Activated effector memory CD4-positive, alpha-beta T cell treated with anti-CD3 and anti-CD28 coated beads, Interleukin-2, amount 50 U/mL, for 16 hours (primary cell): ENCODE measurements around the gene HOXC9.
A peak's percentile ranks its signal among the peaks of the same experiment; 100 is the strongest.
"Not testable (repeated sequence)": the region's sequence is repeated elsewhere in the genome, so short reads cannot be mapped to it uniquely, and the experiment has no call there.

Experiments
- DNase-seq: peaks from one replicate; pipeline ENCODE4 v3.0.0-alpha.2; 2020

The HOXC9 gene

DNA sequence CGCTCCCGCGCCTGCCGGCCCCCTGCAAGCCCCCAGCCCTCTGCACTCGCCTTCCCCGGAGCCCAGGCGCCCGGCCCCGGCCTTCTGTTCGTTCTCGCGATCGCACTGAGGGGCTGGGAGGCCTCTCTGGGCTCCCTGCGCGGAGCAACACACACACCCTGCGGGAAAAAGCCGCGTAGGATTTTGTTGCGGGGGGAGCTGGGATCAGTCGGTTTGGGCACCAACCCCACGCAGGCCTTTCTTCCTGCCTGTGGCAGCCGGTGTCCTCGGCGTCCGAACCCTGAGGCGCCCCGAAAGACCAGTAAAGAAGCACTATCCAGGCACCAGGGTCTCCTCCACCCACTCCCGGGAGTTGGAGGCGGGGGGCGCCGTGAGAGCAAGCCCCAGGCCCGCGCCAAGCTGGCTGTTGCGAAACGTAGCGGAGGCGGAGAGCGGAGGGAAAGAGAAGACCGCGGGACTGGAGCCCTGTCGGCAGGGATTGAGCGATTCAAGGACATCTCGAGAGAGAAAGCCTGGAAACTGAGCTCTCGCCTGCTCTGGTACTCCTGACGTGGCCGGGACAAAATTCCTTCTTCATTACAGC is 31.0 kb downstream of the HOXC9 start:
- DNase-seq, result no peak

DNA sequence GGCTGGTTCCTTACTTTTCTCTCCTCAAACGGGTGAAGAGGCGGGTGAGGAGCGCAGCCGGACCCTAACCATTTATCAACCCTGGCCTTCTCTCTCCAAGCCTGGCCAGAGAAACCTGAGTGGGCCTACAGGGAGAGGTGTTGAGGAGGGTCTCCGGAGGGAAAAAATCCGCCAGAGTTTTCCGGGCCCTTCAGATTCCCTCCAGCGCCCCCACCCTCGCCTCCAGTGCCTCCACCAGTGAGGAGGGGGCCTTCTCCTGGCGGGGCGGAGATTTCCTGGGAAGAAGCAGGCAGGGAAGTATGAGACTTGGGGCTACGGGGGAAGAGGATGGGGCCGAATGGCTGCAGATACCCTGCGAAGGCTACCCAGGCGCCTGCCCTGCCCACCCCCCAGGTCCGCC is 31.5 kb downstream of the HOXC9 start:
- DNase-seq, result no peak

DNA sequence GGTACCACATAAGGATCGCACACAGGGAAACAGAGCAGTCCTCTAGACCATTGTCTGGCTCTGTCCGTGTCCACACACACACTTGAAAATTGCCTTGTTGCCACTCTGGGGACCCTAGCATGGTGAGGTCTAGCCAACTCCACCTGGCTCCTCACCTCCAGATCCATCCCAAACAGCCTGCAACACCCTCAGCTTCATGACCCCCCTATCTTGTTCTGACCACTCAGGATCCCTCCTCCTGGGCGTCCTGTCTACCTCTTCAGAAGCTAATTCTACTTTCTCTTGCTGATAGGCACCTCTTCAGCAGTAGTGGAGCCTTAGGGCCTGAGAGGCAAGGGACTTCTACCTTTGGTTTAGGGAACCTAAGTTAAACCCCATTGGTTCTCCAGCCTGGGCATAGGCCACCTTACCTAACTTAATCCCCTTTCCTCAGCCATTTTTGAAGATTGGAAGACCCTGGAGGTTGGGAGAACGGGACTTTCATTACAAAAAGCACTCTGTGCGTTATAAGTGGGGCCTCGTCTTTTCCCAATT is 32.2 kb downstream of the HOXC9 start:
- DNase-seq, result no peak

DNA sequence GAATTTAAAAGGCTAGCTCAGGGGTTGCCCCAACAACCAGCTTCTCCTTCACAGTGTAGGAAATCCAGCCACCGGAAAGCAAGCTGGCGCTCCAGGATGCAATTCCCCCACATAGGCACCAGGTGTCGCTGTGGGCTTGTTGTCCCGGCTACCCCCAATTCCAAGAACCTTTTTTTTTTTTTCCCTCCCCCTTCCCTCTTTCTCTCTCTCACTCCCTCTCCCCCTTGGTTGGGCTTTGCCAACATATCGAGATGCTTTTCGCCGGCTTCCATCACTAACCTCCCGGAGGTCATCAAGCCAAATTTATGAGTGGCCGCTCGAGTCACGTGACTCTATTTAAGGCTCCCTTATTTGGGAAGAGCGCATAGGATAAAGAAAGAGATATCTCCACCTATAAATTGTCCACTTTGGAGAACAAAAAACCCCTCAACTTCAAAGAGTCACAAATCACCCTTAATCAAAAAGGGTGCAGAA is 32.7 kb downstream of the HOXC9 start, which contains the start of gene HOXC5:
Gene HOXC5, plus strand, starts transcription at position 424 of the 474 bp plus-strand sequence. CDS start 73 bp downstream, outside the sequence.
- peak; percentile 82 for DNase-seq

DNA sequence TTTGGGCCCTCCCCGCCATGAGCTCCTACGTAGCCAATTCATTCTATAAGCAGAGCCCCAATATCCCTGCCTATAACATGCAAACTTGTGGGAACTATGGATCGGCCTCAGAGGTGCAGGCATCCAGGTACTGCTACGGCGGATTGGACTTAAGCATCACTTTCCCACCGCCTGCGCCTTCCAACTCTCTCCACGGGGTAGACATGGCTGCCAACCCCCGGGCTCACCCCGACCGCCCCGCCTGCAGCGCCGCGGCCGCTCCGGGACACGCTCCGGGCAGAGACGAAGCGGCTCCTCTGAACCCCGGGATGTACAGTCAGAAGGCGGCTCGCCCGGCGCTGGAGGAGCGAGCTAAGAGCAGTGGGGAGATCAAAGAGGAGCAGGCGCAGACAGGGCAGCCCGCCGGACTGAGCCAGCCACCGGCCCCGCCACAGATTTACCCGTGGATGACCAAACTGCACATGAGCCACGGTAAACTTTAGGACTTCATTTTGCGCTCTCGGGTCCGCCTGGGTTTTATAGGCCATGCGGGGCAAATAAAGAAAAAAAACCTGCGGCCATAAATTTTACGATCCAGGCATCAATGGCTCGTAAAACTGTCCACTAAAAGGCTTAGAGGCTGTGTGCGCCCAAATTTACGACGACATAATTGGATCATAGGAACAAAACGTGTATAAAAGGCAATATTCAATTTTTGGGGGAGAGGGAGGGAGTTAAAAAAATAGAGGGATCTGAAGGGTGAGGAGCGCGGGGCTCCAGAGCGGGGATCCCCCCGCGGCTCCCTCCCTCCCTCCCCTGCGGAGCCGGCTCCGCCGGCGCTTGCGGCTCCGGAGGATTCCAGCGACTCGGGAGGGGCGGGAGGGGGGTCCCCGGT is 33.4 kb downstream of the HOXC9 start:
- DNase-seq, result no peak

DNA sequence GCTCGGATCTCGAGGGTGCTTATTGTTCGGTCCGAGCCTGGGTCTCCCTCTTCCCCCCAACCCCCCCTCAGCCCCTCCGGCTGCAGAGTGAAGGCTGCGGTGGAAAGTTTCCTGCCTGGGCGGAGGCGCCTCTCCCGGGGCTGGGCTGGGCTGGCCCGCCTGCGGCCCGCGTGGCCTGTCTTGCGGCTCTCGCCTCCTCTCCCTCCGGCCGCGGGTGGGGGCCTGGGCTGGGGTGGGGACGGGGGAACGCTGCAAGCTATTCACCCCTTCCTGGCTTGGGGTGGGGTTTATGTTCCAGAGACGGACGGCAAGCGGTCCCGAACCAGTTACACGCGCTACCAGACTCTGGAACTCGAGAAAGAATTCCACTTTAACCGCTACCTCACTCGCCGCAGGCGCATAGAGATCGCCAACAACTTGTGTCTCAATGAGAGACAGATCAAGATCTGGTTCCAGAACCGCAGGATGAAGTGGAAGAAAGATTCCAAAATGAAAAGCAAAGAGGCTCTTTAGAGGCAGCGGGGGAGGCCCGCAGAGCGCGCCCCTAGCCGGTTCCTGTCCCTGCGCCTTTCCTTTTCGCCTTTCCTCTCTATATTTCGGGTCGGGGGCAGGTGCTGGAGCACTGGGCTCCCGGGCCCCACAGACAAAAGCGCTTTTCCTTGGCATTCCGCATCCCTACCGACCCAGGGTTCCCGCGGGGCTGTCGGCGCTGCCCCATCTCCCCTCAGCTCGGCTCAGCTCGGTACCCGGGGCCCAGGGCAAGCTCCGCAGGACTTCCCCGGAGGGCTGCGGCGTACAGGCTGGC is 34.2 kb downstream of the HOXC9 start:
- DNase-seq, result no peak

DNA sequence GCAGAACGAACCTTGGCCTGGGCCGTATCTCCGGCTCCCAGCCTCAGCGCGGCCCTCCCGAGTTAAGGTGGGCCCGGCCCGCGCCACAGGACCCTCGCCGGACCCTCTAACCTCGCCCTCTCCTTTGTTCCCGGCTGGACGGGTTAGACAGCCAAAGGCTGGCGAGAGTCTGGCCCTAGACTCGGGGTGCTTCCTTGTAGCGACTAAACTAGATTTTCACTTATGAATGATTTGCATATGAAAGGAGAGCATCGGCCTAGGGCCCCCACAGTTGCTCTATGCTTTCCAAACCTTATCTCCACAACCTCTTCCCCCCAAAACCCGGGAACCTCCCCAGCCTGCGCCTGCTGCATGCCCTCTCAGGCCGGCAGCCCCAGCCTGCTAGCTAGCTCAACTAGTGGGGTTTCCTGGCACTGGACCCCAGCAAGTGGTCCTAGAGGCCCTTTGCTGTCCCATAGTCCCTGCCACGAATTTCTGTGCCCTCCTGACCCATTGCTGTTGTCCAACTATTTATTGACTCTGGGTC is 34.9 kb downstream of the HOXC9 start:
- no peak for DNase-seq

DNA sequence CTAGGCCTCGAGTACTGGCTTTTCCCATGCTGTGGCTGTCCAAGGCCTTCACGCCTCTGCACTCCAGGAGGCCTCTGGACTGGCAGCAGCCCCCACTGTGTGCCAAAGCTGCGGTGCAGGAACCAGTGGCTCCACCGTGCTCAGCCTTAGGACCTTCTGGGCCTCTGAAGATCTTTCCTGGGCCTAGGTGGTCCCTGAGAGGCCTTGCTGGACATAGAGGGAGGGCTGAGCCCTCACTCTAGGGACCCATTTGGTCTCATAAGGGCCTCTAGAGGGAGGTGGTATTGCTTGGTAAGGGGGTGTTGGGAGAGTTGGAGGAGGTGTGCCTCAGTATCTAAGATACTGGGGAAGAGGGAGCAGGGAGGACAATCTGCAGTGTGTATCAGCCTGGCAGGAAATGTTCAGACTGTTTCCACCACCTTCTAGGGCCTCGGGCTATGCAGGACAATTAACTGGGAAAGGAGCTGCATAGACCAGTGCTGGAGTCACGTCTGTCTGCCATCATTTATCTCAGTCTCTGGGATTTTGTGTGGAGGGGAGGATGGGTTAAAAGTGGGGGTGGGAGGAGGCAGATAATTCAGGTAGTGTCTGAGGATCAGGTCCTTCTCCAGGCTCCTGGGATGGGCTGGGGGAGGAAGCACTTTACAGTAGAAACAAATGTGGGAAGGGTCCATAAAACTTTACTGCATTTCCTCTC is 35.8 kb downstream of the HOXC9 start:
- no peak for DNase-seq

DNA sequence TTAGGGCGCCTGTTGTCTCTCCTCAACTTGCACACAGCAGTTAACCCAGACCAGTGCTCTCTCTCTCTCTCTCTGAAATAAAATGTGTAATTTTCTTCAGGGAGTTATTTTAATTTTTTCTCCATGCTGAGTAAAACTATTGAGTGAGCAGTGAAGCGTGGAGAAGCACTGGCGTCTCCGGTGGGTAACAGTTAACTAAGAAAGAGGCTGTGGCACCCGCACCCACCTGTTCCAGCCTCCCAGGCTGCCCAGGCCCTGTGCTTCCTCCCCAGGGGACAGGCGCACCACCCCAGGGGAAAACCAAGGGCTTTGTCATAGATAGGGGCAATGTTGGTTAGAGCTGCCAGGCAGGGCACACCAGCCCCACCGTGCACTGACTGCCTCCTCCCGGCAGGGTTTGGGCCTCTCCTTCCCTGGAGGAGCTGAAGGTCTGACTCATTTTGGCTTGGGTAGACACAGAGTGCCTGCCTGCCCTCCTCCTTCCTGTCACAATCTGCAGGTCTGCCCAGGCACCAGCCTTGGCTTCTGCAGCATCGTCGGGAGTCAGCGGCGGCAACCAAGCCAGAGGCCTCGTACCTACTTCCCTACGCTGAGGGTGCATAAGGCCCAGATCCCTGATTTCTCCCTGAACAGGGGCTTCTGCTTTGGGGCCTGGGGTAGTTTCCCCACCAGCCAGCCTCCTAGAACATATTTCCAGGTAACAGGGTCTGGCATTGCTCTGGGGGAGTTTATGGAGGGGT is 36.8 kb downstream of the HOXC9 start:
- no peak for DNase-seq

DNA sequence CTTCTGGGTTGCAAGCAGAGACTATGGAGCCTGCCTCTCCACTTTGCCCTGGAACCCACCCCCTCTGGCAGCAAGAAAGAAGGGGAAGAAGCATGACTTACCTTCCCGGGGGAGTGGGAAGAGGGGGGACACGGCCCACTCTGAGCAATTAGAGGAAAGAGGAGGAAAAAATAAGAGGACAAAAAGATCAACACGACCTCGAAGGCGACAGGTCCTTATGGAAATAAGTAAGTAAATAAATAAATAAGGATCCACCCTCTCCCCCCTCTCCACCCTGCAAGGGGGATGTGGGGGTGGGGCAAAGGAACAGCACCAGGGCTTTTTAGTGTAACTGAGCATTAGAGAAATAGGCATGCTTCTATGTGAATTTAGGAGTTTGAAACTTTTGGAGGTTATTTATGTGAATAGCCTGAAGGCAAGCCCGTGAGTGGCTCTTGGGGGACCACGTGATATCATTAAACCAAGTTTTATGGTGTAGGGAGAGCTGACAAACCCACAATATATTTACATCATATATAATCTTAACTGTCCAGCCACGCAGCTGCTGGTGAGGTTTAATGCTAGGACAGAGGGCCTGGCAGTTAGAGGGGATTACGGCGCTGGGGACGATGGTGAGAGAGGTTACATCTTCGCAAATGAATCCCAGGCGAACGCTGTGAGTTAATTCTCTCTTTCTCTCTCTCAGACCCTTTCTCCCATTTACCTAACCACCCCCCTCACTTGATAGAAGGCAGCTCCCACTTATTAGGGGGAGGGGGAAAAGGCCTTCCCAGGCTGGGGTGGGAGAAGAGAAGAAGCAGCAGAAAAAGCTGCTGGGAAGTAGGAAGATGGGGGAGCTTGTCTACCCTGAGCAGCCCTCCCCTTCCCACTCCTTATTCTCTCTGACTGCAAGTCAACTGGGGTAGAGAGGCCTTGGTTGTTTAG is 37.7 kb downstream of the HOXC9 start:
- DNase-seq, result no peak

DNA sequence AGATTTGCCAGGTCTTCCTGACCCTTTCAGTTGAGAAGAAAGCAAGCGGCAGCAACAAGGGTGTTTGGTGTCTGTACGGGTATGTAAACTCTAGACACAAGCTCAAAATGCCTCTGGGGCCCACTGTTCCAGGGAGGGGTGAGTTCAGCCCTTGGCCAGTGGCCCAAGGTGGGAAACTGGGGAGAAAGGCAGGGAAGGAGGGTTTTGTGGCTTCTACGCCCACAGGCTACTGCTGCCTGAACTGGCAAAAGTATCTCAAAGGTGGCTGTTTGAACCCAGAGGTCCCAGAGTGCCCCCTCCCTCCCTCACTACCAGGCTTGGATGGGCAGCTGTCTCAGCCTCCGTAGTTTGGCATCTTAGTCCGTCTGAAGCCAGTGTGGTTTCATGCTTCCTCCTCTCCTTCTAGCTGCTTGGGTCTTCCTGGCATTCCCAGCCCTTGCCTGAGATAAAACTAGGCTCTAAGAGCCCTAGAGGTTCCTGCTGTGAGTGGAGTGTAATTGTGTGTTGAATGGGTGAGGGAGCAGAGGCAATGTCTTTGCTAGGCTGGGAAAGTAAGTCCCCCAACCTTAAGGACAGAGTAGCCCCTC is 38.4 kb downstream of the HOXC9 start:
- DNase-seq, result no peak

DNA sequence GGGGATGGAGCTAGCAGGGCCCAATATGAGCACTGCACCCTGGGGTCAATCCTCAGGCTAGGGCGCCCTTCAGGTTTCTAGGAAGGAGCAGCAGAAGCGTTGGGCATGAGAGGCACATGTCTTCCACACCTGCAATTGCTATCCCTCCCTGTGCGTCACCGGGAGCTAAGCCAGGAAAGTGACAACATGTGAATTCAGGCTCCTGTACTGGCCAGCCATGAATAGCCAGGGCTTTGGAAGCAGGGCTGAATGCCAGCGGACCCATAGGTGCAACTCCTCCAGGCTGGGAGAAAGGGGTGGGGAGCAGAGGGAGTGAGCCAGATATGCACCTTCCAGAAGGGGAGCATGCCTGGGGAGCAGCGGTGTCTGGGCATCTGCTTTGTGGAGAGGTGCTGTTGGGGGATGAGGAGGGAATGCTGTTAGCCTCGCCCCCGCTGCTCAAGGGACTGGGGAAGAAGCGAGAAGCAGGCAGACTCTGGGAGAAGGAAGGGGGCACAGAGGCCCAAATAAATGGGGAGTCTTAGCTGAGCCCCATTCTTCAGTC is 39.0 kb downstream of the HOXC9 start:
- DNase-seq, result no peak

DNA sequence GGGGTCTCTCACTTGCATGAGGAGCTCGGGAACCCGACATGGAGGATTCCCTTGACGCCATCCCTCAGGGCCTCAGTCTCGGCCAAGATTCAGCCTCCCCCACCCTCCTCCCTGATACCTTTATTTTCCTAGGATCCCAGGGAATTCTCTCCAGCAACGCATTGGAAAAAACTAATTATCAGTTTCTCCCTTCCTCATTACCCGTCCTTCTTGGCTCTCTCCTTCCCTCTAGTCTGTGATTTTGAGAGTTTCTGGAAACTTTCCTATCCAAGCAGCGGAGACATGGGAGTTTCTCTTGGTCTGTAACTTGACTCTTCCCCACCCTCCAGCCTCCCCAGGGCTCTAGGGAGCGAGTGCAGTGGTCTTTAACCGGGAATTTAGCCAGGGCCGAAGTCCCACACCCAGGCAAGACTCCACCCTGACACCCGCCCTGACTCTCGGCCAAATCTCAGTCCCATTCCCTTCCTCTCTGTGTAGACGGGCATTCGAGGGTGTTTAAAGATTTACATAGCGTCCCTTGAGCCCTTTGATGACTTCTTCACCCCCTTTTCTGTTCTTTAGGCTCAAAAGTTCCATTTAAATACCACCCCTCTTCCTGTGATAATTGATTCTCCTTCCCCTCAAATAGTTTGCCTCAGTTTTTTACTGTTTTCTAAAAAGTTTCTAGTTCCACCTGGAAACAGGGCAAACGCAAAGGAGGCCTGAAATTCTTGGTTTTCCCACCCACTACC is 39.6 kb downstream of the HOXC9 start:
- DNase-seq, result no peak

DNA sequence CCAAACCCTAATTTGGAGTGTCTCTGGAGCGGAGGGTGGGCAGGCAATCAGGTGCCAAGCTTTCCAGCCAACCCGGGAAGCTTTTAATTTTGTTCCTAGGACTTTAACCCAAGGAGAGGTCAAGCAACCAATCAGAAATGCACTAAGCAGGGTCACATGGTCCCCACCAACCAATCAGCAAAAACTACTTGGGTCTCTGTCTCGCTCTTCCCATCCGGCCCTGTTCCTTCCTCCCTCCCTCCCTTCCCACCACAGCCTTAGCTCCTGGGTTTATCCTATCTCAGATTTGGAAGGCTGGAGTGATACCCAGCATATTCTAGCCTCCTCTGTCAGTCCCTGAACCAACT is 40.2 kb downstream of the HOXC9 start:
- no peak for DNase-seq

DNA sequence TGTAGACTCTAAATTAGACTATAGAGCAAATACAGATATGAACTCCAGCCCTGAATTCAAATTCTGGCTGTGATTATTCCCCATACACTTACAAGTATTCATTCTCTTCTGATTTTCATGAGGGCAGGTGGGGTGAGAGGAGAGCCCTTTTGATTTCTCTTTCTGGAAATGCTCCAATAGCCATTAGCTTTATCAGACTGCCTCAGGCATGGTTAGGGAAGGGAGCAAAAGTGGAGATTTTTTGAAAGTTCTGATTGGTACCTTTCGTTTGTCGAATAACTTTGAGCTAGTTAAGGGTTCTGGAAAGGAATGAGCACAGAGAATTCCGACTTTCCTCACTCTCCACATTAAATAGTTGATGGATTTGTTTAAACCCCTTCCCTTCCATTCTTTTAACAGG is 40.7 kb downstream of the HOXC9 start:
- no peak for DNase-seq

DNA sequence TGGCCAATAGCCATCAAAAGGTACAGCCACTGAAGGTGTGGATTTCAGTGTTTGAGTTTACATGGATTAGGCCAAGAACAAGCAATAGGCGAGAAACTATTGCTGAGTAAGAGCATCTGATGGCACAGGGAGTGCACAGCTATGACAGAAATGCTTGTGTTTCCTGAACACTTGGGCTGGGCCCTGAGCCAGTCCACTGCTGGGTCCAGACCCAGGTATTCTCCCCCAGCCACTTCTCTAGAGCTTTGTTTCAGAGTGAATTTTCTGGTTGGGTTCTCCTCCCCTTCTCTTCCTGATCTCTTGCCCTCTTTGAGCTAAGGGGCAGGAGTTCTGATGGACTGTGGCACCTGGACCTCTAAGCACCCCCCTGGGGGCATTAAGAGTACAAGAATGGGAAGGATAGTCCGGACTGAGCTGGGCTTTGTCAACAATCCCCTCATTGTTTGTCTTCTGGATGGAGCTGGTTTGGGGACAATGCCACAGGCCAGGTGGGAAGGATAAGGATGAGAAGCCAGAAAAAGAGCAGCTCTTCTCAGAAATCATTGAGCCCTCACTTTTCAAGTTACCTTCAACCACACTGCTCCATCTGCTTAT is 41.2 kb downstream of the HOXC9 start:
- DNase-seq, result no peak

DNA sequence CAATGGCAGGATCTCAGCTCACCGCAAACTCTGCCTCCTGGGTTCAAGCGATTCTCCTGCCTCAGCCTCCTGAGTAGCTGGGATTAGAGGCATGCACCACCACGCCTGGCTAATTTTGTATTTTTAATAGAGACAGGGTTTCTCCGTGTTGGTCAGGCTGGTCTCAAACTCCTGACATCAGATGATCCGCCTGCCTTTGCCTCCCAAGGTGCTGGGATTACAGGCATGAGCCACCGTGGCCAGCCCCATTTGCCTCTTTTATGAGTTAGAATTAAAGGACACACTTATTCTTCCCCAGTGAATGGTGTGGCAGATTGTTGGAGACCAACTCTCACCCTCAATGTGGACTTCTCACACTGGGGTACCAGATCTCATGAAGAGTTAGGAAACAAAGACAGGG is 42.1 kb downstream of the HOXC9 start:
- DNase-seq, result not testable (repeated sequence)

DNA sequence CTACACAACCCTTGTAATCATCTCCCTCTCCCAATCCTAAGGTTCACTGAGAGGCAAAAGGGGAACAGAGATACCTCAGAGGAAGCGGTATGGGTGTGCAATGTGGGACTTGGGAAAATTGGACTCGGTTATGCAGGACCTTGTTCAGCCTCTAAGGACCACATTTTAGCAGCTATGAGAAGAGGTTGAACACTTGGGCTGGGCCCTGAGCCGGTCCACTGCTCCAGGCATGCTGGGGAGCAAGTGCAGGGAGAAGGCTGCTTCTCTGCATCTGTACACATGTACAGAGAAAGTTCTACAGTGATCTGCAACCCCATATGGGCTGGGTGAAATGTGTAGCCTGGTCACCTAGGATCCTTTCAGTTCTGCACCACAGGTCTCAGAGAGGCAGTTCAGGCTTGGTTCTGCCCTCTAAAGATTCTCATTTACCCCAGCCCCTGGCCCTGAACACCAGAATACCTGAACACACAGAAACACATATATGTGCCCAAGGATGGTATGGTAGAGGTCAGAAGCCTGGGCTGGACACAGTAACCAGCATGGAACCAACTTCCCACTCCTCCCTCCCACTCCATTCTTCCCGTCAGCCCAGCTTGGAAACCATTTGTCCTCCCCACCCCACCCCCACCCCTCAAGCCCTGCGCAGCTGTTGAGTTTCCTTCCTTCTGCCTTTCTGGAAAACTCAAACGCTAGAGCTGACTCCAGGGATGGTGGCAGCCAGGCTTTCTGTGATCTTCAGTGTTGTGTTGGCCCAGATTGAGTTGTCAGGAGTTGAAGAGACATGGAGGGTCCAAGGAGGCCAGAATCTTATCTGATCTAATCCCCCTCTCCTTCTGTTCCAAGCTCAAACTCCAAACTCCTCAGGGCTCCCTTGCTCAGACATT is 43.3 kb downstream of the HOXC9 start:
- no peak for DNase-seq
